Measurements from ENCODE around the gene RFC1. TPM values are rescaled to one million over a fixed set of nuclear protein-coding genes. Genes with fewer than 3 reads are reported as not detected.

The RFC1 gene
- total and polyA plus RNA-seq, 2 donors (not counting 3 experiments of a cell fraction or from before 2014, with no cell fraction given), result 12.9 to 57.1 TPM

DNA sequence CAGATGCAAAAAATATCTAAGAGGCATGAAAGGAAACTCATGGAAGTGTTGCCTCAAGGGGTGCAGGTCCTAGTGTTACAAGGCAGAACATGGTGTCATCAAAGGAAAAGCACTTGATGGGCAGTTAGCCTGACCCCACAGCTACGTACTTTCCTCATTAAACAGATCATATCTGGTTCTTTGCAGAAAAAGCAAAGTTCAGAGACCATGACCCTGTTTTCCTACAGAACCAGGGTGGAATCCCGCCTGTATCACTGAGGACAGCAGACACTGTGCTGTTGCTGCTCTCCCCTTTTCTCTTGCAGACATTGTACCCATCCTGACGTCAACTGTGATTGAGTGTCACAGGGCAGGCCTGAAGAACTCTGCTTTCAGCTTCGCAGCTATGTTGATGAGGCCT lies 91.7 kb downstream of the RFC1 start:
- peaks cover 2 to 17% of the 10 kb centered on the region in 2 experiments for H3K36me3 ChIP-seq (ENCODE audit: control insufficient read depth in 2 of 2, extremely low read depth in 1 of 2, insufficient read depth in 2 of 2, low read length in 2 of 2)
- ChIA-PET CTCF (interaction anchor here (0.9 kb wide), 1 partner anchor 11 kb away, joined by 3 read pairs; no protein-coding TSS in a partner anchor), POLR2A (no interaction called here)
- no peak for DNase-seq (ENCODE audit: low read depth, low spot score)
- no peak overlapping the region for H3K4me3 ChIP-seq (replicated peaks in 1 of 3; ENCODE audit: insufficient read depth in 1 of 3, low read depth in 1 of 3, low read length in 3 of 3)
- H3K9me3 ChIP-seq (replicated peaks; ENCODE audit: control insufficient read depth, insufficient read depth, low read length), result no peaks in the 10 kb centered on the region
- dilution Hi-C loops (cut with MboI; ENCODE audit: extremely low pct_ligation_motif_present, low sequenced_read_pairs) (no loop called here), intact Hi-C loops (cut with micrococcal nuclease) (no loop called here)
- BruUV-seq (replicated peaks), result no TSS peak
- H3K9ac ChIP-seq (replicated peaks; ENCODE audit: extremely low read depth, insufficient read depth, low read length), result no peak overlapping the region
- no peaks in the 10 kb centered on the region for H4K20me1 ChIP-seq (replicated peaks; ENCODE audit: control insufficient read depth, extremely low read depth, insufficient read depth, low read length)
- no peaks in the 10 kb centered on the region for H3K79me2 ChIP-seq (ENCODE audit: control insufficient read depth, insufficient read depth, low read length)
- H3K27me3 ChIP-seq (ENCODE audit: control insufficient read depth in 2 of 2, insufficient read depth in 2 of 2, low read length in 2 of 2), result no peaks in the 10 kb centered on the region
- no peak overlapping the region for H3K27ac ChIP-seq (ENCODE audit: insufficient read depth, low read depth, low read length)
- no peak overlapping the region for H2AFZ ChIP-seq (ENCODE audit: low read depth, low read length)
- no peak for FAIRE-seq
- H3K4me2 ChIP-seq (ENCODE audit: insufficient read depth, low read length), result no peak overlapping the region
- no peaks in the 10 kb centered on the region for H3K9me1 ChIP-seq (replicated peaks; ENCODE audit: control insufficient read depth, extremely low read depth, insufficient read depth, low read length)
- TF ChIP-seq POLR2AphosphoS5 (IDR thresholded peaks at IDR 0.05; ENCODE audit: insufficient read depth, low read depth, low read length), result no peak
- no peak for TF ChIP-seq GATA2 (IDR thresholded peaks at IDR 0.05; ENCODE audit: insufficient read depth, insufficient read length, low read depth, low read length)
- TF ChIP-seq FOS (IDR thresholded peaks at IDR 0.05; ENCODE audit: borderline replicate concordance, insufficient read depth, low read length), result no peak
- TF ChIP-seq EZH2 (IDR thresholded peaks at IDR 0.05; ENCODE audit: borderline replicate concordance, low read depth, low read length, severe bottlenecking), result no peak
- TF ChIP-seq MYC (IDR thresholded peaks at IDR 0.05; ENCODE audit: low read depth, low read length), result no peak
- H3K4me1 ChIP-seq (ENCODE audit: control insufficient read depth, extremely low read depth, insufficient read depth, low read length), result no peaks in the 10 kb centered on the region

DNA sequence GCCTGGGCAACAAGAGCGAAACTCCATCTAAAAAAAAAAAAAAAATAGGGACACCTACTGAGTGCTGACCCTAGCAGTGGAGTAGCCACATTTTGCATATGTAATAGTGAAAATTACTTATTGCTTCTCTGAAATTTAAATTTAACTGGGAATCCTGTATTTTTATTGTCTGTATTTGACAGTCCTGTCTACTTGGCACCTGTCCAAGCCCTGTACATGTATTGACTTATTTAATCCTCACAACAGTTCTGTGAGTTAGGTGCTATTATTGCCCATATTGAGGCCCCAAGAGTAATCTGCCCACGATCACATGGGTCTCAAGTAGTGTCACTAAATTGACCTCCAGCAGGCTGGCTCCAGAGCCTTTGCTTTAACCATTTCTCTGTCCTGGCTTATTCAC lies 102.3 kb downstream of the RFC1 start:
- no peak for FAIRE-seq
- POLR2A ChIA-PET, result no interaction called here

More for the DNA sequence above, 102.3 kb downstream of the RFC1 start:
- Histone ChIP-seq H3K27me3 (ENCODE audit: control insufficient read depth in 2 of 2, insufficient read depth in 2 of 2, low read length in 2 of 2) (no peaks in the 10 kb centered on the region), H3K9me3 (replicated peaks; ENCODE audit: control insufficient read depth, insufficient read depth, low read length) (no peaks in the 10 kb centered on the region), H3K9me1 (replicated peaks; ENCODE audit: control insufficient read depth, extremely low read depth, insufficient read depth, low read length) (no peaks in the 10 kb centered on the region), H3K4me3 (replicated peaks in 1 of 3; ENCODE audit: insufficient read depth in 1 of 3, low read depth in 1 of 3, low read length in 3 of 3) (no peak overlapping the region), H3K4me2 (ENCODE audit: insufficient read depth, low read length) (no peak overlapping the region), H3K79me2 (ENCODE audit: control insufficient read depth, insufficient read depth, low read length) (no peaks in the 10 kb centered on the region), H3K4me1 (ENCODE audit: control insufficient read depth, extremely low read depth, insufficient read depth, low read length) (no peaks in the 10 kb centered on the region), H3K27ac (ENCODE audit: insufficient read depth, low read depth, low read length) (no peak overlapping the region), H2AFZ (ENCODE audit: low read depth, low read length) (no peak overlapping the region), H3K9ac (replicated peaks; ENCODE audit: extremely low read depth, insufficient read depth, low read length) (no peak overlapping the region), H3K36me3 (ENCODE audit: control insufficient read depth in 2 of 2, extremely low read depth in 1 of 2, insufficient read depth in 2 of 2, low read length in 2 of 2) (peaks cover 0 to 1% of the 10 kb centered on the region in 2 experiments), H4K20me1 (replicated peaks; ENCODE audit: control insufficient read depth, extremely low read depth, insufficient read depth, low read length) (no peaks in the 10 kb centered on the region)
- intact Hi-C loops (cut with micrococcal nuclease), result no loop called here
- no peak for DNase-seq (ENCODE audit: low read depth, low spot score)
- BruUV-seq (replicated peaks), result no TSS peak
- CTCF ChIA-PET, result no interaction called here
- TF ChIP-seq, protein P1, sequence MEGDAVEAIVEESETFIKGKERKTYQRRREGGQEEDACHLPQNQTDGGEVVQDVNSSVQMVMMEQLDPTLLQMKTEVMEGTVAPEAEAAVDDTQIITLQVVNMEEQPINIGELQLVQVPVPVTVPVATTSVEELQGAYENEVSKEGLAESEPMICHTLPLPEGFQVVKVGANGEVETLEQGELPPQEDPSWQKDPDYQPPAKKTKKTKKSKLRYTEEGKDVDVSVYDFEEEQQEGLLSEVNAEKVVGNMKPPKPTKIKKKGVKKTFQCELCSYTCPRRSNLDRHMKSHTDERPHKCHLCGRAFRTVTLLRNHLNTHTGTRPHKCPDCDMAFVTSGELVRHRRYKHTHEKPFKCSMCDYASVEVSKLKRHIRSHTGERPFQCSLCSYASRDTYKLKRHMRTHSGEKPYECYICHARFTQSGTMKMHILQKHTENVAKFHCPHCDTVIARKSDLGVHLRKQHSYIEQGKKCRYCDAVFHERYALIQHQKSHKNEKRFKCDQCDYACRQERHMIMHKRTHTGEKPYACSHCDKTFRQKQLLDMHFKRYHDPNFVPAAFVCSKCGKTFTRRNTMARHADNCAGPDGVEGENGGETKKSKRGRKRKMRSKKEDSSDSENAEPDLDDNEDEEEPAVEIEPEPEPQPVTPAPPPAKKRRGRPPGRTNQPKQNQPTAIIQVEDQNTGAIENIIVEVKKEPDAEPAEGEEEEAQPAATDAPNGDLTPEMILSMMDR (IDR thresholded peaks at IDR 0.05; ENCODE audit: extremely low read depth in 1 of 2, insufficient read depth in 1 of 2, low read depth in 1 of 2, low read length in 2 of 2), result no peak
- TF ChIP-seq EZH2 (IDR thresholded peaks at IDR 0.05; ENCODE audit: borderline replicate concordance, low read depth, low read length, severe bottlenecking) (no peak), JUN (IDR thresholded peaks at IDR 0.05; ENCODE audit: borderline replicate concordance, insufficient read depth, insufficient read length, low read depth) (no peak), POLR2AphosphoS5 (IDR thresholded peaks at IDR 0.05; ENCODE audit: insufficient read depth, low read depth, low read length) (no peak), MYC (IDR thresholded peaks at IDR 0.05; ENCODE audit: low read depth, low read length) (no peak), GATA2 (IDR thresholded peaks at IDR 0.05; ENCODE audit: insufficient read depth, insufficient read length, low read depth, low read length) (no peak), FOS (IDR thresholded peaks at IDR 0.05; ENCODE audit: borderline replicate concordance, insufficient read depth, low read length) (no peak), POLR2A (IDR thresholded peaks at IDR 0.05; ENCODE audit: low read depth, low read length) (no peak)
- TF ChIP-seq, protein P2, sequence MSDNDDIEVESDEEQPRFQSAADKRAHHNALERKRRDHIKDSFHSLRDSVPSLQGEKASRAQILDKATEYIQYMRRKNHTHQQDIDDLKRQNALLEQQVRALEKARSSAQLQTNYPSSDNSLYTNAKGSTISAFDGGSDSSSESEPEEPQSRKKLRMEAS (IDR thresholded peaks at IDR 0.05; ENCODE audit: insufficient read depth, insufficient read length), result no peak
- dilution Hi-C loops (cut with MboI; ENCODE audit: extremely low pct_ligation_motif_present, low sequenced_read_pairs), result no loop called here

Measured in endothelial cell of umbilical vein (primary cell).